Astrocyte (in vitro differentiated cells and primary cell): ENCODE measurements around the gene CDYL. TPM values are rescaled to one million over a fixed set of nuclear protein-coding genes. Genes with fewer than 3 reads are reported as not detected.

Source experiments
- DNase-seq: peaks from one replicate; pipeline ENCODE4 v3.0.0-alpha.2; 2010; ENCODE audit warnings: low read depth
- FAIRE-seq: peaks from 2 replicates; lab custom pipeline; 2011; peaks lifted over from hg19 to GRCh38; lab: Jason Lieb, UNC
- H2AFZ ChIP-seq: 2 replicates; pipeline ENCODE4 v1.6.0; 2012; ENCODE audit warnings: low read depth, low read length, inconsistent platforms
- H3K27ac ChIP-seq: 2 replicates; pipeline ENCODE4 v1.5.1; 2011; ENCODE audit warnings: low read depth, low read length, inconsistent platforms
- H3K27me3 ChIP-seq: 2 replicates; pipeline ENCODE4 v1.6.0; 2011; ENCODE audit warnings: low read length, inconsistent platforms; ENCODE audit not compliant: insufficient read depth
- H3K36me3 ChIP-seq: 2 replicates; pipeline ENCODE4 v1.5.1; 2011; ENCODE audit warnings: low read length, inconsistent platforms; ENCODE audit not compliant: insufficient read depth
- H3K4me1 ChIP-seq: 2 replicates; pipeline ENCODE4 v1.5.1; 2011; ENCODE audit warnings: low read length, inconsistent platforms; ENCODE audit not compliant: insufficient read depth
- H3K4me2 ChIP-seq: 2 replicates; pipeline ENCODE4 v1.6.0; 2012; ENCODE audit warnings: low read length, inconsistent platforms
- H3K4me3 ChIP-seq: 2 replicates; pipeline ENCODE4 v1.5.1; 2011; ENCODE audit warnings: low read depth, mild to moderate bottlenecking, low read length, inconsistent platforms; ENCODE audit not compliant: insufficient read depth
- H3K79me2 ChIP-seq: 2 replicates; pipeline ENCODE4 v1.6.0; 2012; ENCODE audit warnings: mild to moderate bottlenecking, low read length, inconsistent platforms; ENCODE audit not compliant: insufficient read depth
- H3K9ac ChIP-seq: 2 replicates; pipeline ENCODE4 v1.6.0; 2012; ENCODE audit warnings: mild to moderate bottlenecking, low read length, inconsistent platforms
- H3K9me3 ChIP-seq: 2 replicates; pipeline ENCODE4 v1.5.1; 2012; ENCODE audit warnings: low read depth, mild to moderate bottlenecking, low read length, inconsistent platforms; ENCODE audit not compliant: insufficient read depth
- H4K20me1 ChIP-seq: 2 replicates; pipeline ENCODE4 v1.6.0; 2012; ENCODE audit warnings: low read length, inconsistent platforms; ENCODE audit not compliant: insufficient read depth
- H3K27ac Mint-ChIP-seq: one replicate; pipeline ENCODE4 v1.8.0; 2021; ENCODE audit warnings: mild to moderate bottlenecking, mixed read lengths; ENCODE audit not compliant: unreplicated experiment
- H3K27me3 Mint-ChIP-seq: one replicate; pipeline ENCODE4 v1.8.0; 2021; ENCODE audit warnings: low read depth, mixed read lengths; ENCODE audit not compliant: unreplicated experiment
- H3K36me3 Mint-ChIP-seq: one replicate; pipeline ENCODE4 v1.8.0; 2021; ENCODE audit warnings: low read depth, mixed read lengths; ENCODE audit not compliant: unreplicated experiment
- H3K4me1 Mint-ChIP-seq: one replicate; pipeline ENCODE4 v1.8.0; 2021; ENCODE audit warnings: low read depth, mixed read lengths; ENCODE audit not compliant: unreplicated experiment
- H3K4me3 Mint-ChIP-seq: one replicate; pipeline ENCODE4 v1.8.0; 2021; ENCODE audit warnings: mild to moderate bottlenecking, moderate library complexity, mixed read lengths; ENCODE audit not compliant: unreplicated experiment
- H3K9me3 Mint-ChIP-seq: one replicate; pipeline ENCODE4 v1.8.0; 2021; ENCODE audit warnings: mild to moderate bottlenecking, mixed read lengths; ENCODE audit not compliant: unreplicated experiment
- EZH2 ChIP-seq: IDR thresholded peaks from 2 replicates; pipeline ENCODE4 v1.6.1; 2012; ENCODE audit warnings: mild to moderate bottlenecking, low read length, inconsistent platforms; ENCODE audit not compliant: insufficient read depth
- total RNA-seq: library from RNA; stranded (reverse); gene quantifications from 2 replicates; pipeline ENCODE4 v1.2.1, GENCODE V29; 2021
- TF ChIP-seq, protein P1 (sequence below): IDR thresholded peaks from 2 replicates; pipeline ENCODE4 v1.5.1; 2011; ENCODE audit warnings: low read depth, mild to moderate bottlenecking, inconsistent platforms, low read length, moderate library complexity; ENCODE audit not compliant: insufficient read depth

CDYL gene
- total RNA-seq, 1 donor from 2014 or later: 87.1 TPM

DNA sequence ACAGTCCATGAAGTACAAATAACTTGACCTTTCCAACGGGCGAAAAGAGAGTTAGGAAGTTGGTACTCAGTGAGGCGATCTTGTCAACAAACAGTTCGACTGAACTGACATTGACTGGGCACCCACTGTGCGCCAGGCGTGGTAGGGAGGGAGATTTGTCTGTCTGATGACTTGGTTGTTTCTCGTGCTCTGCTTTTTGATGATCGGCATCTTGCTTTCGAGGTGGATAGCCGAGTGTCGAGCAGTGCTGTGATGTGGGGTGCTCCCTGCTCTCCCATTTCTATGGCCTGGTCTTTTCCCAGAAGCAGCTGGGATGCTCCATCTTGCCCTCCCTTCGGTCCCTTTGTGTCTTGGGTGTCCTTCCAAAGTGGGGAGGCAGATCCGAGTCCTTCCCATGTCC is 197.2 kb downstream of the CDYL start:
- peaks cover 14% of the 10 kb centered on the region for H3K9me3 Mint-ChIP-seq
- no peak overlapping the region for H3K27ac Mint-ChIP-seq
- DNase-seq (no peak), FAIRE-seq (no peak)
- no peak overlapping the region for H3K27ac ChIP-seq
- H3K4me1 Mint-ChIP-seq: no peaks in the 10 kb centered on the region
- no peaks in the 10 kb centered on the region for H3K9me3 ChIP-seq
- H4K20me1 ChIP-seq: no peaks in the 10 kb centered on the region
- peaks cover 2% of the 10 kb centered on the region for H3K36me3 Mint-ChIP-seq
- no peak overlapping the region for H3K4me2 ChIP-seq
- TF ChIP-seq, protein P1, sequence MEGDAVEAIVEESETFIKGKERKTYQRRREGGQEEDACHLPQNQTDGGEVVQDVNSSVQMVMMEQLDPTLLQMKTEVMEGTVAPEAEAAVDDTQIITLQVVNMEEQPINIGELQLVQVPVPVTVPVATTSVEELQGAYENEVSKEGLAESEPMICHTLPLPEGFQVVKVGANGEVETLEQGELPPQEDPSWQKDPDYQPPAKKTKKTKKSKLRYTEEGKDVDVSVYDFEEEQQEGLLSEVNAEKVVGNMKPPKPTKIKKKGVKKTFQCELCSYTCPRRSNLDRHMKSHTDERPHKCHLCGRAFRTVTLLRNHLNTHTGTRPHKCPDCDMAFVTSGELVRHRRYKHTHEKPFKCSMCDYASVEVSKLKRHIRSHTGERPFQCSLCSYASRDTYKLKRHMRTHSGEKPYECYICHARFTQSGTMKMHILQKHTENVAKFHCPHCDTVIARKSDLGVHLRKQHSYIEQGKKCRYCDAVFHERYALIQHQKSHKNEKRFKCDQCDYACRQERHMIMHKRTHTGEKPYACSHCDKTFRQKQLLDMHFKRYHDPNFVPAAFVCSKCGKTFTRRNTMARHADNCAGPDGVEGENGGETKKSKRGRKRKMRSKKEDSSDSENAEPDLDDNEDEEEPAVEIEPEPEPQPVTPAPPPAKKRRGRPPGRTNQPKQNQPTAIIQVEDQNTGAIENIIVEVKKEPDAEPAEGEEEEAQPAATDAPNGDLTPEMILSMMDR: no peak
- no peak for TF ChIP-seq EZH2
- H3K4me3 ChIP-seq: no peak overlapping the region
- no peak overlapping the region for H2AFZ ChIP-seq
- H3K4me1 ChIP-seq: no peaks in the 10 kb centered on the region
- no peak overlapping the region for H3K9ac ChIP-seq
- H3K27me3 ChIP-seq: no peaks in the 10 kb centered on the region
- H3K79me2 ChIP-seq: no peaks in the 10 kb centered on the region
- H3K27me3 Mint-ChIP-seq: peaks cover 12% of the 10 kb centered on the region
- no peak overlapping the region for H3K4me3 Mint-ChIP-seq
- no peaks in the 10 kb centered on the region for H3K36me3 ChIP-seq

DNA sequence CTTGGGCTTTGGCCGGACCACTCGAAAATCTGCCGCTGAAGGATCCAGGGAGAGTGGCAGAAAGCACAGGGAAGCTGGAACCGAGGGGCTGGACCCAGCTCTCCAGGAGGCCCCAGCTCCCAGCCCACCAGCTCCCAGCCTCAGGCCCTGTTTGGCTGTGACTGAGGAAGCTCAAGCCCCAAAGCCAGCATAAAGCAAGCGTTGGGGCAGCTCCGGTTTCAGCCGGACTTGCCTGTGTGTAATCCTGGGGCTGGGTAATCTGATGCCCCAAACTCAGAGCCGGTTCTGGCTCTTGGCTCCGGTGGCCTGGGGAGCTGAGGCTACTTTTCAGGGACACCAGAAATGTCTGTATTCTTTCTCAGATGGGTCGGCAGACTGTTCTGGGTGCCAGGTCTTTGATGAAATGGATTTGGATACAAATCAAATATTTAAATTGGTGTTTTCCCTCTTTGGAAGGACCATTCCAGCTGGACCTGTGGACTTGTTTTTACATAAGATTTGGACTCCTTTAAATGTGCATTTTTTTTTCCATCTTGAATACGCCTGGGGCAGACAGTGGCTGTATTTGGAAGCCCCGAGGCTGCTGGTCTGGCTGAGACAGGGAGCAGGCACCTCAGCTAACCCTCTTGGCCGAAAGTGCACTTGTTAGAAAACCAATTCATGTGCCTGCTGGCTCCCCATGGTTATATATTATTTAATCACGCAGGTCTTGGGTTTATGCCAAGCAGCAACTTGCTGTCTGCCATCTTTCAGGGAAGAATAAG is 198.0 kb downstream of the CDYL start:
- H3K27ac ChIP-seq: no peak overlapping the region
- no peak for FAIRE-seq
- no peak for TF ChIP-seq EZH2
- TF ChIP-seq, protein P1: no peak
- no peaks in the 10 kb centered on the region for H3K4me1 ChIP-seq
- no peaks in the 10 kb centered on the region for H3K79me2 ChIP-seq
- peak overlapping the region; percentile 23 for H3K4me2 ChIP-seq
- no peaks in the 10 kb centered on the region for H3K4me1 Mint-ChIP-seq
- H3K9me3 ChIP-seq: no peaks in the 10 kb centered on the region
- H3K9me3 Mint-ChIP-seq: peaks cover 17% of the 10 kb centered on the region
- peaks cover 2% of the 10 kb centered on the region for H3K36me3 Mint-ChIP-seq
- H3K4me3 ChIP-seq: no peak overlapping the region
- peak; percentile 51 for DNase-seq
- no peaks in the 10 kb centered on the region for H4K20me1 ChIP-seq
- peaks cover 12% of the 10 kb centered on the region for H3K27me3 Mint-ChIP-seq
- no peak overlapping the region for H3K9ac ChIP-seq
- peak overlapping the region; percentile 62 for H2AFZ ChIP-seq
- H3K4me3 Mint-ChIP-seq: no peak overlapping the region
- H3K36me3 ChIP-seq: no peaks in the 10 kb centered on the region
- H3K27ac Mint-ChIP-seq: no peak overlapping the region
- H3K27me3 ChIP-seq: no peaks in the 10 kb centered on the region

DNA sequence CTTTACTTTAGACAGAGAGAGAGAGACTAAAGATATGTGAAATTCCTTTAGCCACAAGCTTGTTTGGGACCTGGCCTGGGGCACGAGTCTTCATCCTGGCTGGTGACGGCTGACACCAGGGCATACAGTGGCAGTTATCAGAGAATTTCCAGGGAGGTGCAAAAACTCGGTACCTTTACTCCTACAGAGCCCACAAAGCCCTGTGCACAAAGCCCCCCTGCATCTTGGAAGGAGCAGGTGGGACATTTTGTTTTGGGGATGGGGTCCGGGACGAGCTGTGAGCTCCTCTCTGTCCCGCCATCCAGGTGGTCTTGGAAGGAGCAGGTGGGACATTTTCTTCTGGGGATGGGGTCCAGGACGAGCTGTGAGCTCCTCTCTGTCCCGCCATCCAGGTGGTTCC is 198.8 kb downstream of the CDYL start:
- Histone ChIP-seq H3K9me3 (peaks cover 3% of the 10 kb centered on the region), H4K20me1 (no peaks in the 10 kb centered on the region), H3K4me1 (no peaks in the 10 kb centered on the region), H3K27me3 (no peaks in the 10 kb centered on the region), H3K36me3 (no peaks in the 10 kb centered on the region), H3K4me3 (no peak overlapping the region), H3K9ac (no peak overlapping the region), H3K27ac (no peak overlapping the region), H3K4me2 (no peak overlapping the region), H2AFZ (no peak overlapping the region), H3K79me2 (no peaks in the 10 kb centered on the region)
- H3K27me3 Mint-ChIP-seq: peaks cover 8% of the 10 kb centered on the region
- DNase-seq: no peak
- H3K4me1 Mint-ChIP-seq: no peaks in the 10 kb centered on the region
- no peak overlapping the region for H3K27ac Mint-ChIP-seq
- H3K4me3 Mint-ChIP-seq: no peak overlapping the region
- FAIRE-seq: no peak
- peaks cover 4% of the 10 kb centered on the region for H3K36me3 Mint-ChIP-seq
- peaks cover 21% of the 10 kb centered on the region for H3K9me3 Mint-ChIP-seq
- TF ChIP-seq, protein P1: no peak
- no peak for TF ChIP-seq EZH2
